B cell (primary cell): ENCODE results near the gene PSAT1. TPM values are rescaled to one million over a fixed set of nuclear protein-coding genes. Genes with fewer than 3 reads are reported as not detected.

Experiments used
- ATAC-seq: fragments of 200-7000 bp; cut with Tn5 transposase; one replicate; pipeline ENCODE4 v1.10.0; 2021; ENCODE audit warnings: low read depth, mild to moderate bottlenecking, moderate number of reproducible peaks, moderate library complexity
- CTCF ChIA-PET: fragments of 350-600 bp; sonication (Branson Sonifier 250); formaldehyde crosslinking; loops from one replicate; lab custom pipeline; 2021; ENCODE audit warnings: antibody characterized with exemption, inconsistent platforms; lab: Charles Lee
- POLR2A ChIA-PET: fragments of 350-600 bp; sonication (Branson Sonifier 250); formaldehyde crosslinking; loops from one replicate; lab custom pipeline; 2021; ENCODE audit warnings: antibody characterized with exemption; lab: Charles Lee
- DNase-seq: peaks from one replicate; pipeline ENCODE4 v3.0.0; 2013
- H2AFZ ChIP-seq: 2 replicates; pipeline ENCODE4 v1.6.1; 2012; ENCODE audit warnings: mild to moderate bottlenecking, low read depth, low read length; ENCODE audit not compliant: insufficient read depth, poor library complexity, severe bottlenecking
- H3K27ac ChIP-seq, 2 donors: 1 replicate in 1 of 2; 2 replicates in 1 of 2; pipeline ENCODE4 v1.5.1; 2012 to 2013; ENCODE audit warnings: low read length in 2 of 2, mild to moderate bottlenecking in 2 of 2, moderate library complexity in 1 of 2
- H3K27me3 ChIP-seq, 4 experiments: fragments of 200-600 bp in 1 of 4; sonication (generic) in 1 of 4; replicated peaks in 1 of 4; 1 replicate in 2 of 4; 2 replicates in 2 of 4; pipeline versions ENCODE4 v1.6.1 to v1.7.0; 2013 to 2016; ENCODE audit warnings: low read length in 3 of 4, mild to moderate bottlenecking in 2 of 4, mixed read lengths in 1 of 4, moderate library complexity in 1 of 4; ENCODE audit not compliant: insufficient read depth in 4 of 4, control insufficient read depth in 3 of 4; ENCODE audit errors: control extremely low read depth in 1 of 4
- H3K36me3 ChIP-seq, 2 experiments: replicated peaks in 1 of 2; 1 replicate in 1 of 2; 2 replicates in 1 of 2; pipeline versions ENCODE4 v1.6.1 to v1.7.1; 2013; ENCODE audit warnings: low read length in 1 of 2; ENCODE audit not compliant: insufficient read depth in 2 of 2, control insufficient read depth in 1 of 2; ENCODE audit errors: control extremely low read depth in 1 of 2, extremely low read depth in 1 of 2
- H3K4me1 ChIP-seq, 2 donors: fragments of 200-600 bp in 1 of 2; sonication (generic) in 1 of 2; 1 replicate in 1 of 2; 2 replicates in 1 of 2; pipeline versions ENCODE4 v1.5.1 to v1.6.1; 2013 to 2017; ENCODE audit warnings: low read length in 2 of 2; ENCODE audit not compliant: control insufficient read depth in 2 of 2, insufficient read depth in 2 of 2
- H3K4me2 ChIP-seq: replicated peaks from 2 replicates; pipeline ENCODE3; 2012; ENCODE audit warnings: mild to moderate bottlenecking, low read depth, low read length; ENCODE audit not compliant: poor library complexity, severe bottlenecking
- H3K4me3 ChIP-seq, 5 experiments: fragments of 200-600 bp in 1 of 5; sonication (generic) in 1 of 5; 1 replicate in 3 of 5; 2 replicates in 2 of 5; pipeline versions ENCODE4 v1.5.1 to v1.7.0; 2011 to 2016; ENCODE audit warnings: low read length in 4 of 5, mild to moderate bottlenecking in 4 of 5, low read depth in 2 of 5, control low read depth in 1 of 5, moderate library complexity in 1 of 5; ENCODE audit not compliant: insufficient read depth in 1 of 5; ENCODE audit errors: control extremely low read depth in 1 of 5, extremely low read depth in 1 of 5
- H3K79me2 ChIP-seq: fragments of 200-600 bp; sonication (generic); one replicate; pipeline ENCODE4 v1.6.0; 2016; ENCODE audit warnings: low read length; ENCODE audit not compliant: control insufficient read depth, insufficient read depth
- H3K9ac ChIP-seq: fragments of 200-600 bp; sonication (generic); 2 replicates; pipeline ENCODE4 v1.6.1; 2017; ENCODE audit warnings: mild to moderate bottlenecking, low read length, moderate library complexity
- H3K9me3 ChIP-seq, 3 donors: one replicate each; pipeline versions ENCODE4 v1.6.1 to v1.7.1; 2013; ENCODE audit warnings: low read length in 2 of 3; ENCODE audit not compliant: control insufficient read depth in 2 of 3, insufficient read depth in 1 of 3; ENCODE audit errors: control extremely low read depth in 1 of 3
- H4K20me1 ChIP-seq: 2 replicates; pipeline ENCODE4 v1.6.0; 2012; ENCODE audit warnings: mild to moderate bottlenecking, low read length; ENCODE audit not compliant: insufficient read depth, control insufficient read depth, poor library complexity, severe bottlenecking
- H3K27ac Mint-ChIP-seq: one replicate; pipeline ENCODE4 v1.8.0; 2021; ENCODE audit warnings: mixed read lengths
- H3K27me3 Mint-ChIP-seq: one replicate; pipeline ENCODE4 v1.8.0; 2021; ENCODE audit warnings: mixed read lengths
- H3K4me1 Mint-ChIP-seq: one replicate; pipeline ENCODE4 v1.8.0; 2021; ENCODE audit warnings: mixed read lengths
- H3K4me3 Mint-ChIP-seq: one replicate; pipeline ENCODE4 v1.8.0; 2021; ENCODE audit warnings: mixed read lengths
- H3K9me3 Mint-ChIP-seq: one replicate; pipeline ENCODE4 v1.8.0; 2022; ENCODE audit warnings: mixed read lengths; ENCODE audit not compliant: insufficient read depth
- EZH2 ChIP-seq: IDR thresholded peaks from 2 replicates; pipeline ENCODE4 v1.6.1; 2012; ENCODE audit warnings: borderline replicate concordance, low read depth, mild to moderate bottlenecking, moderate library complexity, low read length; ENCODE audit not compliant: insufficient read depth, poor library complexity, severe bottlenecking
- WGBS: methylation state at CpG from one replicate; pipeline ENCODE4 v1.1.5; 2013; ENCODE audit warnings: missing lambda C conversion rate; ENCODE audit not compliant: insufficient coverage; 5-methylcytosine and 5-hydroxymethylcytosine counted together
- intact Hi-C: fragments of 100-400 bp; cut with micrococcal nuclease; formaldehyde crosslinking; loops from one replicate; pipeline ENCODE4 v1.10.0; 2022
- polyA plus RNA-seq: library from polyadenylated mRNA; depleted of rRNA; stranded (reverse); fragments of >200 nt; gene quantifications from 2 replicates; pipeline ENCODE4 v1.2.3, GENCODE V29; 2012
- total RNA-seq, 2 donors: library from RNA; stranded (reverse); fragments of 120-200 nt in 1 of 2; gene quantifications; 1 replicate in 1 of 2; 2 replicates in 1 of 2; pipeline versions ENCODE4 v1.2.3 to v1.2.4, GENCODE V29; 2013 to 2022
- TF ChIP-seq, protein P1 (sequence below): fragments of 200-600 bp; IDR thresholded peaks from one replicate; pipeline ENCODE4 v1.8.0; 2022; ENCODE audit warnings: antibody characterized with exemption, mild to moderate bottlenecking

Gene PSAT1
- total and polyA plus RNA-seq, 2 donors (not counting 1 experiment from before 2014, with no cell fraction given), result 0.61 to 5.0 TPM

GRCh38 chr9:78320875-78321496, 24.1 kb downstream of the PSAT1 start:
- H4K20me1 ChIP-seq, result no peaks in the 10 kb centered on the region
- 93% methylated on average over 2 of the region's 4 CpGs for WGBS
- no peaks in the 10 kb centered on the region for H3K9me3 Mint-ChIP-seq
- no peaks in the 10 kb centered on the region for H3K4me1 Mint-ChIP-seq
- ChIA-PET POLR2A (no interaction called here), CTCF (interaction anchor here (0.7 kb wide), 1 partner anchor 93 kb away, joined by 3 read pairs; no protein-coding TSS in a partner anchor)
- H3K4me2 ChIP-seq, result no peak overlapping the region
- DNase-seq, result no peak
- no peaks in the 10 kb centered on the region for H3K27me3 ChIP-seq
- no peak overlapping the region for H3K27ac Mint-ChIP-seq
- H3K79me2 ChIP-seq, result no peaks in the 10 kb centered on the region
- H2AFZ ChIP-seq, result no peak overlapping the region
- TF ChIP-seq EZH2, result no peak
- TF ChIP-seq, protein P1, sequence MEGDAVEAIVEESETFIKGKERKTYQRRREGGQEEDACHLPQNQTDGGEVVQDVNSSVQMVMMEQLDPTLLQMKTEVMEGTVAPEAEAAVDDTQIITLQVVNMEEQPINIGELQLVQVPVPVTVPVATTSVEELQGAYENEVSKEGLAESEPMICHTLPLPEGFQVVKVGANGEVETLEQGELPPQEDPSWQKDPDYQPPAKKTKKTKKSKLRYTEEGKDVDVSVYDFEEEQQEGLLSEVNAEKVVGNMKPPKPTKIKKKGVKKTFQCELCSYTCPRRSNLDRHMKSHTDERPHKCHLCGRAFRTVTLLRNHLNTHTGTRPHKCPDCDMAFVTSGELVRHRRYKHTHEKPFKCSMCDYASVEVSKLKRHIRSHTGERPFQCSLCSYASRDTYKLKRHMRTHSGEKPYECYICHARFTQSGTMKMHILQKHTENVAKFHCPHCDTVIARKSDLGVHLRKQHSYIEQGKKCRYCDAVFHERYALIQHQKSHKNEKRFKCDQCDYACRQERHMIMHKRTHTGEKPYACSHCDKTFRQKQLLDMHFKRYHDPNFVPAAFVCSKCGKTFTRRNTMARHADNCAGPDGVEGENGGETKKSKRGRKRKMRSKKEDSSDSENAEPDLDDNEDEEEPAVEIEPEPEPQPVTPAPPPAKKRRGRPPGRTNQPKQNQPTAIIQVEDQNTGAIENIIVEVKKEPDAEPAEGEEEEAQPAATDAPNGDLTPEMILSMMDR, result no peak
- no peaks in the 10 kb centered on the region for H3K9me3 ChIP-seq
- intact Hi-C loops, result no loop called here
- H3K27ac ChIP-seq, result no peak overlapping the region
- H3K36me3 ChIP-seq, result no peaks in the 10 kb centered on the region
- H3K4me1 ChIP-seq, result no peaks in the 10 kb centered on the region
- H3K9ac ChIP-seq, result no peak overlapping the region
- H3K4me3 Mint-ChIP-seq, result no peak overlapping the region
- no peaks in the 10 kb centered on the region for H3K27me3 Mint-ChIP-seq
- ATAC-seq, result no peak
- no peak overlapping the region for H3K4me3 ChIP-seq

DNA sequence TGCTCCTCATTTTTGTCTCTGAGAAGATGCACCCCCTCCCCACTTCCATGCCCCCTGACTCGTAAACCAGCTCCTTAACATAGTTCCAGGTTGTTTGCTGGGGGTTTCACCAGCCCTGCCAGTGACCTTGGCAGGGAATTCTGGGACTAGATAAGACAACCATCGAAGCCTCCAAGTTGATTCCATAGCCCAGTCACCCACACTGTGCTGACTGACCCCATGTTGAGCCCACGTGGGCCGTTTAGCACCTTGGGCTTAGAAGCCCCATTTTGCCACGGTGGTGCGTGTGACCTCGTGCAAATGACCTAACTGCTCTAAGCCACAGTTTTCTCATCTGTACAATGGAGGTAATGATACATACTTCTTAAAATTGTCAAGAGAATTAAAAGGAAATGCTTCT, 24.6 kb downstream of the PSAT1 start:
- H3K27ac ChIP-seq, result no peak overlapping the region
- H4K20me1 ChIP-seq, result no peaks in the 10 kb centered on the region
- WGBS, result 96% methylated on average over 4 of the region's 7 CpGs
- no peak overlapping the region for H3K9ac ChIP-seq
- no peak overlapping the region for H3K27ac Mint-ChIP-seq
- H3K4me2 ChIP-seq, result no peak overlapping the region
- no peak overlapping the region for H2AFZ ChIP-seq
- ChIA-PET CTCF (no interaction called here), POLR2A (no interaction called here)
- H3K79me2 ChIP-seq, result no peaks in the 10 kb centered on the region
- no peak for ATAC-seq
- no peak overlapping the region for H3K4me3 ChIP-seq
- H3K27me3 ChIP-seq, result no peaks in the 10 kb centered on the region
- H3K36me3 ChIP-seq, result no peaks in the 10 kb centered on the region
- no peak overlapping the region for H3K4me3 Mint-ChIP-seq
- TF ChIP-seq, protein P1, result no peak
- TF ChIP-seq EZH2, result no peak
- H3K4me1 ChIP-seq, result no peaks in the 10 kb centered on the region
- no peaks in the 10 kb centered on the region for H3K27me3 Mint-ChIP-seq
- H3K4me1 Mint-ChIP-seq, result no peaks in the 10 kb centered on the region
- no peak for DNase-seq
- H3K9me3 ChIP-seq, result no peaks in the 10 kb centered on the region
- intact Hi-C loops, result no loop called here
- H3K9me3 Mint-ChIP-seq, result no peaks in the 10 kb centered on the region
